Activated CD8-positive, alpha-beta T cell treated with anti-CD3 and anti-CD28 coated beads for 36 hours (primary cell): ENCODE data around the gene DHRS7. TPM values are rescaled to one million over a fixed set of nuclear protein-coding genes. Genes with fewer than 3 reads are reported as not detected.

Source experiments
- ATAC-seq: fragments of 200-7000 bp; cut with Tn5 transposase; one replicate; pipeline ENCODE4 v1.10.0; 2021; ENCODE audit warnings: mild to moderate bottlenecking, moderate library complexity
- CTCF ChIA-PET: fragments of 350-600 bp; sonication (Branson Sonifier 250); formaldehyde crosslinking; loops from one replicate; lab custom pipeline; 2021; ENCODE audit warnings: antibody characterized with exemption; lab: Charles Lee
- POLR2A ChIA-PET: fragments of 350-600 bp; sonication (Branson Sonifier 250); formaldehyde crosslinking; loops from one replicate; lab custom pipeline; 2021; ENCODE audit warnings: antibody characterized with exemption; lab: Charles Lee
- DNase-seq: peaks from one replicate; pipeline ENCODE4 v3.0.0-alpha.2; 2020
- H3K27ac Mint-ChIP-seq: one replicate; pipeline ENCODE4 v1.8.0; 2021; ENCODE audit warnings: mild to moderate bottlenecking, mixed read lengths
- H3K27me3 Mint-ChIP-seq: one replicate; pipeline ENCODE4 v1.8.0; 2021; ENCODE audit warnings: mixed read lengths
- H3K36me3 Mint-ChIP-seq: one replicate; pipeline ENCODE4 v1.8.0; 2021; ENCODE audit warnings: low read depth, mixed read lengths
- H3K4me1 Mint-ChIP-seq: one replicate; pipeline ENCODE4 v1.8.0; 2021; ENCODE audit warnings: low read depth, mixed read lengths
- H3K4me3 Mint-ChIP-seq: one replicate; pipeline ENCODE4 v1.8.0; 2021; ENCODE audit warnings: mild to moderate bottlenecking, moderate library complexity, mixed read lengths
- H3K9me3 Mint-ChIP-seq: one replicate; pipeline ENCODE4 v1.8.0; 2021; ENCODE audit warnings: mixed read lengths
- intact Hi-C: fragments of 100-400 bp; cut with micrococcal nuclease; formaldehyde crosslinking; loops from one replicate; pipeline ENCODE4 v1.10.0; 2022
- total RNA-seq, 2 experiments: library from RNA; stranded (reverse); gene quantifications; one replicate each; pipeline ENCODE4 v1.2.3, GENCODE V29; 2021
- TF ChIP-seq, protein P1 (sequence below): fragments of 200-600 bp; IDR thresholded peaks from one replicate; pipeline ENCODE4 v1.8.0; 2022; ENCODE audit warnings: antibody characterized with exemption, mild to moderate bottlenecking

The DHRS7 gene, protein sequence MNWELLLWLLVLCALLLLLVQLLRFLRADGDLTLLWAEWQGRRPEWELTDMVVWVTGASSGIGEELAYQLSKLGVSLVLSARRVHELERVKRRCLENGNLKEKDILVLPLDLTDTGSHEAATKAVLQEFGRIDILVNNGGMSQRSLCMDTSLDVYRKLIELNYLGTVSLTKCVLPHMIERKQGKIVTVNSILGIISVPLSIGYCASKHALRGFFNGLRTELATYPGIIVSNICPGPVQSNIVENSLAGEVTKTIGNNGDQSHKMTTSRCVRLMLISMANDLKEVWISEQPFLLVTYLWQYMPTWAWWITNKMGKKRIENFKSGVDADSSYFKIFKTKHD
- total RNA-seq = 10 to 100 TPM; 46.4 to 46.6 TPM

DNA sequence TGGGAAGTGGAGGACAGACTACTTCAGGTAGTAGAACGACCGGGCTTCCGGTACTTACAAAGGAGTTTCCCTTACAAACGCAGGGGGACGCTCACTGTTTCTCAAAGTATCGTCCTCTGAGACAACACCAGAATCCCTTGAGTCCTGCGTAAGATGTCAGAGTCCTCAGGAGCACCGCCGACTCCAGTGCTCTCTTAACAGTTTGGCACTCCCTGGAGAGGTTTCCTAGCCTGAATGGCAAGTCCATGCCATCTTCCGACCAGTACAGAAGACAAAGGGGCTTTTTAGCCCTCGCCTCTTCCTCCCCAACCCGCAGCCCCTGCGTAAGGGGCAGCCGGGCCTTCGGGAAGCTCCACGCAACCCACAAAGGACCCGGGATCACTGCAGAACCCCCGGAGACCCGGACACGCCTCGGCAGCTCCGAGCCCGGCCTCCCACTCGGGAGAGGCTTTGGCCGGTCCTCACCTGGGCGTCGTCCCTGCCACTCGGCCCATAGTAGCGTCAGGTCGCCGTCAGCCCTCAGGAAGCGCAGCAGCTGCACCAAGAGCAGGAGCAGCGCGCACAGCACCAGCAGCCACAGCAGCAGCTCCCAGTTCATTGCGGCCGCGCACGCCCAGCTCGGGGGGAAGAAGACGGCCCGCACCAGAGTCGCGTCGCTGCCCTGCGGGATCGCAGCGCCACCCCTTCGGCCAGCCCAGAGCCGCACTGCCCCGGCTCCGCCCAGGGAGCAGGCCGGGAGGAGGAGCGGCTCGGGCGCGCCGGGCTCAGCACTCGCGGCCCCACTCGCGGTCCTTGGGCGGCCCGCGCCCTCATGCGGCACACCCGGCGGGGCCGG is at the start of gene DHRS7:
DHRS7 (minus strand) TSS at position 687 of the 835 bp plus-strand sequence; CDS start at position 598, 89 bp downstream.
- H3K9me3 Mint-ChIP-seq = no peaks in the 10 kb centered on the region
- peaks cover 37% of the 10 kb centered on the region for H3K4me1 Mint-ChIP-seq
- DNase-seq = peak; percentile 73
- TF ChIP-seq, protein P1, sequence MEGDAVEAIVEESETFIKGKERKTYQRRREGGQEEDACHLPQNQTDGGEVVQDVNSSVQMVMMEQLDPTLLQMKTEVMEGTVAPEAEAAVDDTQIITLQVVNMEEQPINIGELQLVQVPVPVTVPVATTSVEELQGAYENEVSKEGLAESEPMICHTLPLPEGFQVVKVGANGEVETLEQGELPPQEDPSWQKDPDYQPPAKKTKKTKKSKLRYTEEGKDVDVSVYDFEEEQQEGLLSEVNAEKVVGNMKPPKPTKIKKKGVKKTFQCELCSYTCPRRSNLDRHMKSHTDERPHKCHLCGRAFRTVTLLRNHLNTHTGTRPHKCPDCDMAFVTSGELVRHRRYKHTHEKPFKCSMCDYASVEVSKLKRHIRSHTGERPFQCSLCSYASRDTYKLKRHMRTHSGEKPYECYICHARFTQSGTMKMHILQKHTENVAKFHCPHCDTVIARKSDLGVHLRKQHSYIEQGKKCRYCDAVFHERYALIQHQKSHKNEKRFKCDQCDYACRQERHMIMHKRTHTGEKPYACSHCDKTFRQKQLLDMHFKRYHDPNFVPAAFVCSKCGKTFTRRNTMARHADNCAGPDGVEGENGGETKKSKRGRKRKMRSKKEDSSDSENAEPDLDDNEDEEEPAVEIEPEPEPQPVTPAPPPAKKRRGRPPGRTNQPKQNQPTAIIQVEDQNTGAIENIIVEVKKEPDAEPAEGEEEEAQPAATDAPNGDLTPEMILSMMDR = no peak
- H3K27ac Mint-ChIP-seq = peak within 1 kb of the TSS; percentile 96
- peak; percentile 86 for ATAC-seq
- no peaks in the 10 kb centered on the region for H3K27me3 Mint-ChIP-seq
- CTCF ChIA-PET = interaction anchor here (1.0 to 4.2 kb wide), 9 partner anchors 9 to 200 kb away, joined by 3 to 53 read pairs (median 4); no protein-coding TSS in a partner anchor
- POLR2A ChIA-PET = interaction anchor here (0.6 to 2.4 kb wide), 15 partner anchors 9 to 201 kb away, joined by 3 to 15 read pairs (median 4); partner anchors contain the start of genes PCNX4 and PPM1A
- H3K4me3 Mint-ChIP-seq = peak within 1 kb of the TSS; percentile 88
- intact Hi-C loops = loop anchor here (5.0 kb wide), 1 partner anchor 73 kb away; the partner anchor contains the start of gene PCNX4
- peaks cover 19% of the 10 kb centered on the region for H3K36me3 Mint-ChIP-seq

DNA sequence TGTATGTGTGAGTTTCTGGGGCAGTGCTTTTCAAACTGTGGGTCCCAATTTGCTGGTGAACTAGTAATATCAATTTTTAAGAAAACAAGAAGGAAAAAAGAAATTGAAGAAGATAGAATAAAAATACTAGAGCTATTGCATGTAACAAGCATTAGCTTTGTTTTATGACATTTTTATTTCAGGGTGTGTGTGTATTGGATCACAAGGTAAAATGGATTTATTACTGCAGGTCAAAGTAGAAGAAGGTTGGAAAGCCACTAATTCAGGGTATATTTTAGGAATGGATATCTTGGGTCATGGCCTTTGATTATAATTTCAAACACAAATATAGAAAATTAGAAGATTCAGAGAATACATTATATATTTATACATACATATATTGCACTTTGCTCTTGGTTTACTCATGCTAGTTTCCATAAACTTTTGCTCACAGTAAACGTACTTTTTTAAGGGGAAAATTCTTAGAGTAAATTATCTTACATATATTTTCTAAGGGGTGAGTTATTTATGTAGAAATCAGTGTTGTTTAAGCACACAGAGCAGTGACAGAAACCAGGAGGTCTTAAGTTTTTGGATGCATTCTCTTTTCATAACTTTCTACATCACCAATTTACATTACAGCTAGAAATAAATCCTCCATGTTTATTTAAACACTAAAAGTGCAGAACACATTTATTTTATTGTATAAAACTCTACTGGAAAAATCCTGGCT is 49.4 kb upstream of the DHRS7 start:
- no peaks in the 10 kb centered on the region for H3K9me3 Mint-ChIP-seq
- no peaks in the 10 kb centered on the region for H3K36me3 Mint-ChIP-seq
- peaks cover 3% of the 10 kb centered on the region for H3K4me1 Mint-ChIP-seq
- H3K4me3 Mint-ChIP-seq = no peak overlapping the region
- no peaks in the 10 kb centered on the region for H3K27me3 Mint-ChIP-seq
- TF ChIP-seq, protein P1 = no peak
- no peak overlapping the region for H3K27ac Mint-ChIP-seq
- no peak for DNase-seq
- intact Hi-C loops = no loop called here
- ATAC-seq = no peak
- CTCF ChIA-PET = interaction anchor here (1.5 to 2.3 kb wide), 2 partner anchors 30 to 33 kb away, joined by 3 to 6 read pairs; no protein-coding TSS in a partner anchor
- POLR2A ChIA-PET = interaction anchor here (1.0 kb wide), 1 partner anchor 20 kb away, joined by 3 read pairs; no protein-coding TSS in a partner anchor

DNA sequence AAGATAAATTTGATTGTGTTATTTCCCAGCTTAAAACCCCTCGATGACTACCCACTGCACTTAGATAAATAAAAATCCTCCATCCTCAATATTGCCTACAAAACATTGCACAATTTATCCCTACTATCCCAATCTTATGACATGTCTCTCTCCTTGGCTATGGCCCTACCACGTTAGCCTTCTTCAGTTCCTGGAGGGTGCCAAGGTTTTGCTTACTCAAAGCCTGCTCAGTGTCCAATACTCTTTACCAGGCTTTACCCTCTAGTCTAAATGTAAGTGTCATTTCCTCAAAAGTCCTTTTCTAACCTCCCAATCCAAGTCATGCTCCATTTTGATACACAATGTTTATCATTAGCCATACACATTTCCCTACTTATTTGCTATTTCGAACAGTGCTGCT is 48.8 kb upstream of the DHRS7 start:
- H3K36me3 Mint-ChIP-seq = no peaks in the 10 kb centered on the region
- DNase-seq (no peak), ATAC-seq (no peak)
- H3K9me3 Mint-ChIP-seq = no peaks in the 10 kb centered on the region
- H3K27me3 Mint-ChIP-seq = no peaks in the 10 kb centered on the region
- TF ChIP-seq, protein P1 = no peak
- H3K4me1 Mint-ChIP-seq = no peaks in the 10 kb centered on the region
- no peak overlapping the region for H3K4me3 Mint-ChIP-seq
- no peak overlapping the region for H3K27ac Mint-ChIP-seq
- POLR2A ChIA-PET = no interaction called here
- CTCF ChIA-PET = interaction anchor here (1.5 kb wide), 1 partner anchor 34 kb away, joined by 3 read pairs; no protein-coding TSS in a partner anchor
- intact Hi-C loops = no loop called here

DNA sequence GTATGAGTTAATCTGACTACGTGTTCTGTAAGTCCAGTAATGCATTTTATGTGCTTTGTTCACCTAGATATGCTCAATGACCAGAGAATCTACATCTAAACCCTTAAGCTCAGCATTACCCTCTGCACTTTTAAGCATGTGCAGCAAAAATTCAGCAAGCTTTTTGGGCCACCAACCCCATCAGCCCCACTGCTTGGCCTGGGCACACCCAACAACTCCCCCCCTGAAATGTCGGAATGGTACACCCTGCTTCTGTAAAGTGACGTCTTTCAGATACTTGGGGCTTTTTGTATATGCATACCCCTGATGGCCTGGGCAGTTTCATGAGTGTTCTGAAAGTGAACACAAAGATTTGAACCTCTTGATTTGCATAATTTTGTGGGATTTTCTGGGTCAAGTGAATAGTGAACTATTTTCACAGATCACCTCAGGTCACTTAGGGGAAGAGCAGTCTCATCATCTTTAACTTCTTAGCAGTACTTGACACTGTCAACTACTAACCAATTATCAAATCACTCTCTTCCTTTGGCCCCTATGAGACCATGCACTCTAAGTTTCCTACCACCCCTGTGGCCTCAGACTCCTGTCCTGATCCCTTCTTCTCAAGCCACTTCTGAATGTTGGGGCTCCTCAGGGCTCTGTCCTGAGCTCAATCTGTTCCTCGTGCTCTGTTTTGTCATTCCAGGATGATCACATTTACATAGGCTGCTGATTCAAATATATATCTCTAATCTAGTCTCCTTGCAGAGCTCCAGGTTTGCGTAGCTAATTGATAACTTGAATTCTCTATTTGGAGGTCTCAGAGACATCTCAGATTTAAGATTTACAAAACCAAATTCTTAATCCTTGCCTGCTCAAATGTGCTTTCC is 47.5 kb upstream of the DHRS7 start:
- Mint-ChIP-seq H3K27me3 (no peaks in the 10 kb centered on the region), H3K4me1 (no peaks in the 10 kb centered on the region), H3K27ac (no peak overlapping the region), H3K4me3 (no peak overlapping the region), H3K36me3 (no peaks in the 10 kb centered on the region), H3K9me3 (no peaks in the 10 kb centered on the region)
- DNase-seq = no peak
- TF ChIP-seq, protein P1 = no peak
- no peak for ATAC-seq
- ChIA-PET CTCF (no interaction called here), POLR2A (interaction anchor here (0.6 kb wide), 1 partner anchor 51 kb away, joined by 3 read pairs; no protein-coding TSS in a partner anchor)
- intact Hi-C loops = no loop called here
